Esophagus squamous epithelium (tissue), 4 donors: ENCODE results near the gene TYRO3.

Experiments
- CTCF ChIP-seq, 6 experiments: fragments of 450-650 bp in 4 of 6; fragments of 200-600 bp in 2 of 6; sonication (generic) in 2 of 6; IDR thresholded peaks; one replicate each; pipeline ENCODE4 v1.5.1; 2016 to 2019; ENCODE audit warnings: antibody characterized with exemption in 6 of 6, mild to moderate bottlenecking in 4 of 6, moderate library complexity in 4 of 6
- POLR2A ChIP-seq, 4 donors: fragments of 450-650 bp; IDR thresholded peaks; one replicate each; pipeline ENCODE4 v1.6.1; 2017; ENCODE audit warnings: antibody characterized with exemption in 4 of 4, mild to moderate bottlenecking in 4 of 4, moderate library complexity in 3 of 4

DNA sequence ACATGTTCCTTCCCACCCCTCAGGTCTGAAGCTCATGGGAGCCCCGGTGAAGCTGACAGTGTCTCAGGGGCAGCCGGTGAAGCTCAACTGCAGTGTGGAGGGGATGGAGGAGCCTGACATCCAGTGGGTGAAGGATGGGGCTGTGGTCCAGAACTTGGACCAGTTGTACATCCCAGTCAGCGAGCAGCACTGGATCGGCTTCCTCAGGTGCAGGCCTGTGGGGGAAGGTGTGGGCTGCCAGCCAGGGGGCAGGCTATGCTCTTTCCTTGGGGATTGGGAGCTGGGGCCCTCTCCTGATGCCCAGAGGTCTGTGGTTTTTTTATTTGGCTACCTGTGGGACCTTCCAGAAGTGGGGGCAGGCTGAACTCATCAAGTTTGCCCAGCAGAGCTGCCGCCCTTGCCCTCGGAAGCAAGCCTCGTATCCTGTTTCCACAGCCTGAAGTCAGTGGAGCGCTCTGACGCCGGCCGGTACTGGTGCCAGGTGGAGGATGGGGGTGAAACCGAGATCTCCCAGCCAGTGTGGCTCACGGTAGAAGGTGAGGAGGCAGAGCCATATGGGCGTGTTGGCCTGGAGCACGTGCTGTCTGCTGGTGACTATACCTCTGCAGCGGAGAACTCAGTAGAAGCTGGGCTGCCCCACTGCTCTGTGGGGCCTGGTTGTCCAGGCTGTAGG, 2.2 kb downstream of the TYRO3 start:
- TF ChIP-seq CTCF (IDR thresholded peaks at IDR 0.05) (no peak), POLR2A (IDR thresholded peaks at IDR 0.05) (no peak)
